ENCODE results near the gene TCFL5.

TCFL5 gene

GRCh38 chr20:62811720-62812119 is 49.9 kb downstream of the TCFL5 start:
- DNase-seq (ENCODE audit: low spot score) = no peak

- no peak for DNase-seq (ENCODE audit: low spot score)
Measured at GRCh38 chr20:62811320-62811719, 50.3 kb downstream of the TCFL5 start.

GRCh38 chr20:62809530-62810428 is 51.8 kb downstream of the TCFL5 start:
- DNase-seq (ENCODE audit: low spot score) = no peak

- no peak for DNase-seq (ENCODE audit: low spot score)
Measured at GRCh38 chr20:62808211-62808865, 53.3 kb downstream of the TCFL5 start.

- DNase-seq (ENCODE audit: low spot score) = no peak
Measured at GRCh38 chr20:62807444-62808210, 54.0 kb downstream of the TCFL5 start.

- DNase-seq (ENCODE audit: low spot score) = no peak
Measured at GRCh38 chr20:62806383-62807050, 55.1 kb downstream of the TCFL5 start.

GRCh38 chr20:62805711-62806382 is 55.8 kb downstream of the TCFL5 start:
- no peak for DNase-seq (ENCODE audit: low spot score)

- DNase-seq (ENCODE audit: low spot score) = no peak
Measured at GRCh38 chr20:62805155-62805710, 56.4 kb downstream of the TCFL5 start.

GRCh38 chr20:62804627-62805154 is 56.9 kb downstream of the TCFL5 start, which contains the start of gene OGFR:
TSS of gene OGFR (plus strand) at chr20:62804835. CDS start at chr20:62804860, 25 bp downstream.
- no peak for DNase-seq (ENCODE audit: low spot score)

- DNase-seq (ENCODE audit: low spot score) = no peak
Measured at GRCh38 chr20:62804021-62804626, 57.5 kb downstream of the TCFL5 start.

GRCh38 chr20:62802026-62802712 is 59.5 kb downstream of the TCFL5 start:
- DNase-seq (ENCODE audit: low spot score) = no peak

- DNase-seq (ENCODE audit: low spot score) = no peak
Measured at GRCh38 chr20:62801284-62802010, 60.2 kb downstream of the TCFL5 start.

GRCh38 chr20:62800314-62801259 is 61.0 kb downstream of the TCFL5 start:
- DNase-seq (ENCODE audit: low spot score) = no peak

GRCh38 chr20:62799873-62800272 is 61.7 kb downstream of the TCFL5 start:
- DNase-seq (ENCODE audit: low spot score) = no peak

- DNase-seq (ENCODE audit: low spot score) = no peak
Measured at GRCh38 chr20:62799459-62799858, 62.2 kb downstream of the TCFL5 start.

GRCh38 chr20:62799036-62799435 is 62.6 kb downstream of the TCFL5 start:
- no peak for DNase-seq (ENCODE audit: low spot score)

- no peak for DNase-seq (ENCODE audit: low spot score)
Measured at GRCh38 chr20:62797671-62798532, 63.7 kb downstream of the TCFL5 start.

Measured in COLO829 (cell line).